Transverse colon (tissue), 4 donors: ENCODE data around the gene CALHM1.

Experiments used
- CTCF ChIP-seq, 5 experiments: fragments of 200-600 bp in 3 of 5; fragments of 450-650 bp in 2 of 5; sonication (generic) in 3 of 5; IDR thresholded peaks; 1 replicate in 2 of 5; 2 replicates in 3 of 5; pipeline ENCODE4 v1.5.1; 2016 to 2017; ENCODE audit warnings: antibody characterized with exemption in 5 of 5, inconsistent platforms in 3 of 5, mild to moderate bottlenecking in 2 of 5, moderate library complexity in 1 of 5
- EP300 ChIP-seq: sonication (generic); formaldehyde crosslinking; IDR thresholded peaks from one replicate; pipeline ENCODE4 v1.6.1; 2017; ENCODE audit warnings: antibody characterized with exemption, low read depth
- POLR2AphosphoS5 ChIP-seq, 3 donors: sonication (generic); formaldehyde crosslinking; IDR thresholded peaks; one replicate each; pipeline ENCODE4 v1.6.1; 2016; ENCODE audit warnings: antibody characterized with exemption in 3 of 3

- TF ChIP-seq CTCF (IDR thresholded peaks at IDR 0.05) (no peak), POLR2AphosphoS5 (IDR thresholded peaks at IDR 0.05) (no peak), EP300 (no peak)
These were observed 45.1 kb downstream of the CALHM1 start for GRCh38 chr10:103413564-103413963.
